VCaP (cell line): ENCODE results near the gene CDH13.

Experiments
- H3K27ac ChIP-seq: fragments of 450-650 bp; 2 replicates; pipeline ENCODE4 v1.5.1; 2017
- TF ChIP-seq, protein P1 (sequence below): fragments of 450-650 bp; conservative IDR thresholded peaks from 2 replicates; pipeline ENCODE4 v1.5.1; 2017; ENCODE audit warnings: mild to moderate bottlenecking, moderate library complexity

Gene CDH13

DNA sequence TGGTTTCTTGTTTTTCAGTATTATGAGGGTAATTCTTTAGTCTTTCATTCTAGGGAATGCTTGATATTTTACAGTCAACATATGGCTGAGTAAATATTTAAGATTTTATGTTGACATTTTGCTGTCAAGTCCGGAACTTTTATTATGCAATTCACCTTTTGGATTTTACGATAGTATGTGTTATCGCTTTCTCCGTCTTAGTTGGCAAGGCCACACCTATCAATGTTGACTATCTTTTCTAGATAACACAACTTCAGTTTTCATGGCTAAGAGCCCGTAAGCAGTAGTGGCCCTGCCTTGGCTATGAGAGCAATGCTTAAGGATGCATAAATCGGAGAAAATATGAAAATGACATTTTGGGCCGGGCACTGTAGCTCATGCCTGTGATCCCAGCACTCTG is 39.5 kb upstream of the CDH13 start:
- H3K27ac ChIP-seq, result no peak overlapping the region
- TF ChIP-seq, protein P1, sequence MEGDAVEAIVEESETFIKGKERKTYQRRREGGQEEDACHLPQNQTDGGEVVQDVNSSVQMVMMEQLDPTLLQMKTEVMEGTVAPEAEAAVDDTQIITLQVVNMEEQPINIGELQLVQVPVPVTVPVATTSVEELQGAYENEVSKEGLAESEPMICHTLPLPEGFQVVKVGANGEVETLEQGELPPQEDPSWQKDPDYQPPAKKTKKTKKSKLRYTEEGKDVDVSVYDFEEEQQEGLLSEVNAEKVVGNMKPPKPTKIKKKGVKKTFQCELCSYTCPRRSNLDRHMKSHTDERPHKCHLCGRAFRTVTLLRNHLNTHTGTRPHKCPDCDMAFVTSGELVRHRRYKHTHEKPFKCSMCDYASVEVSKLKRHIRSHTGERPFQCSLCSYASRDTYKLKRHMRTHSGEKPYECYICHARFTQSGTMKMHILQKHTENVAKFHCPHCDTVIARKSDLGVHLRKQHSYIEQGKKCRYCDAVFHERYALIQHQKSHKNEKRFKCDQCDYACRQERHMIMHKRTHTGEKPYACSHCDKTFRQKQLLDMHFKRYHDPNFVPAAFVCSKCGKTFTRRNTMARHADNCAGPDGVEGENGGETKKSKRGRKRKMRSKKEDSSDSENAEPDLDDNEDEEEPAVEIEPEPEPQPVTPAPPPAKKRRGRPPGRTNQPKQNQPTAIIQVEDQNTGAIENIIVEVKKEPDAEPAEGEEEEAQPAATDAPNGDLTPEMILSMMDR, result no peak

DNA sequence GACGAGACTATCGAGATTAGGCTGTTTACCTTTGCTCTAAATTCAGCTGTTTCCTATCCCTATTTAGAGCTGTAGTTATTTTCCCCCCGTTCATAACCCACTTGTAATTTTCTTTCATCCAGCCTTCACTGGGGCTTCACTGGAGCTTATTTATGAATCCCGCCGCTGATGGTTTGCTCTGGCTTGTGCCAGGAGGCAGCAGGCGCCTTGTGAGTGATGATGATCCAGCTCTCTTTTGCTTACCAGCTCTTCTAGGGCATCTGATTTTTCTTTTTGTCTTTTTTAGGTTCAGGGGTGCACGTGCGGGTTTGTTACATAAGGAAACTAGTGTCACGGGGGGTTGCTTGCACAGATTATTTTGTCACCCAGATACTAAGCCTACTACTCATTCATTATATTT is 37.4 kb upstream of the CDH13 start:
- no peak overlapping the region for H3K27ac ChIP-seq
- TF ChIP-seq, protein P1, result no peak

DNA sequence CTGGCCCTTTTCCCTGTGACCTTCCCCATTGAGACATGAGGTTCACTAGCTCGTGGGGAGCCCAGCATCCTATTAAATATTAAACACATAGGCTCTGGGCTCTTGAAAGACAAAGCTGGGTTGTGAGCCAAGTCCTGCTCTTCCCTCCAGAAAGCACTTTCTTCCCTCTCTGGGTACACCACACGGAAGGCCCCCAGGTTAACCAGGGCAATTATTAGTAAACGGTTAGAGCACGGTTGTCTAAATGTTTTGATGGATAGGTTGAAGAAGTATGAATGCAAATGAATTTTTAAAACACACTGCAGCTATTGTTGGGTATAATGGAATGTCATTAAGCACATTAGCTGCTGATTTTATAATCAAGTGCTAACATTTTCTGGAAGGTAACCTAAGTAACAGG is 32.7 kb upstream of the CDH13 start:
- no peak overlapping the region for H3K27ac ChIP-seq
- TF ChIP-seq, protein P1, result no peak

DNA sequence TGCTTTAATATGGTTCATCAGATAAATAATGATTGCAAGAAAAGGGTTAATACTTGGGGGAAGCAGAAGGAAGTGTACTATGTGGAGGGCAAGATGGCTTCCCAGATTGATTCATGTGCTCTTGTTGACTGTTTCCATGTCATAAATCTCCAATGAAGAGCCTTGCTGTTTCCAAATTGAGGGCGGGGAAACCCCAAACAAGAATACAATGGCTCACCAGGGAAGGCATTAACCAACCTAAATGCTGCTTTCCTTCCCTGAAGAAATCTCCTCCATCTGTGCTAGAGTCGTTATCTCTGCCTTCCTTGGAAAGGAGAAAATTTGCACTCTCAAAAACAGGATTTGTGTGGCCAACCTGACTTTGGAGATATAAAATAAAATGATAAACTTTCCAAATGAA is 28.0 kb upstream of the CDH13 start:
- TF ChIP-seq, protein P1, result no peak
- H3K27ac ChIP-seq, result no peak overlapping the region

DNA sequence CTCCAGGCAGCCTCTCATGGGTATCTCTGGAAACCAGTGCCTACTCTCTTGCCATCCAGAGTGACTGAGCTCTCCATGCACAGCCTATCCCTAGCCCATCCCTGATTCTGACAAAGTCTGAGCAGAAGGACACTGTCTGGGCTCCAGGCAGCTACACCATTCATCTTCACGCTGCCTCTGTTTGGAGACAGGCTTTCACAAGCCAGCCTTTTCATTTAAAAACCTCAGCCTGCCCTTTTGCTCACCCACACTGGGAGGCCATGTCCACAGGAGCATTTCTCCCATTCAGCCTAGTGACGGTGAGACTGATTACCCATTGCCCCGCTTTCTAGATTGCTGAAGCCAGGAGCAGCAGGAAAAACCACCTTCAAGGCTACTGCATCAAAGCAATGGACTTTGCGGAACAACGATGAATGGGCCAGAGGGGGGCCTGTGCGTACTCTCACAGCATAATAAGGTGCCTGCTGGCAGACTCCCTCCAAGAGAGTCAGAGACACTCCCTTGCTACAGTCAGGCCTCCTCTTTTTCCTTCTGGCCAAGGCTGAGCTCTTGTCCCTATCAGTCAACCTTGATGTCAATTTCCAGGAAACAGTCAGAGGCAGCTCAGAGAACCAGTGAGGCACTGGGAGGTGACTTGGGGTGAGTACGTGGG is 24.7 kb upstream of the CDH13 start:
- TF ChIP-seq, protein P1, result no peak
- no peak overlapping the region for H3K27ac ChIP-seq

DNA sequence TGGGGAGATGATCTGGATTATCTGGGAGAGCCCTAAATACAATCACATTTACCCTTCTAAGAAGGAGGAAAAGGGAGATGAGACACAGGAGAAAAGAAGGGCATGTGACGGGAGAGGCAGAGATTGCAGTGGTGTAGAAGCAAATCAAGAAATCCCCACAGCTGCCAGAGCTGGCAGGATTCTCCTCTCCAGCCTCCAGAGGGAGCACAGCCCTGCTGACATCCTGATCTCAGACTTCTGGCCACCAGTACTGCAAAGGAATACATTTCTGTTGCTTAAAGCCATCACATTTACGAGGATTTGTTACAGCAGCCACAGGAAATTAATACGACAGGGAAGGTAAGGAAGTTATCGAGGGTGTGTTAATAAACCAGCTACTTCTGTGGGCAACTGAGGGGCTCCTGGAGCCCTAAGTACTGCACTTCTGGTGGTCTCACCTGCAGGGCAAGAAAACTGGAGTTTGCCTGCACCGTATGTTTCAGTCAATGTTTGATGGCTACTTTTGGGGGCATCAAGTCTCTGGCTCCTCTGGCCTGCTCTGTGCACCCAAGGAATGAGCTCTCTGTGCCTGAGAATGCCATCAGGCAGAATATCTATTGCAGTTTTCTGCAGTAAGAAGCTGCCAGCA is 22.9 kb upstream of the CDH13 start:
- TF ChIP-seq, protein P1, result peak; percentile 79
- no peak overlapping the region for H3K27ac ChIP-seq

DNA sequence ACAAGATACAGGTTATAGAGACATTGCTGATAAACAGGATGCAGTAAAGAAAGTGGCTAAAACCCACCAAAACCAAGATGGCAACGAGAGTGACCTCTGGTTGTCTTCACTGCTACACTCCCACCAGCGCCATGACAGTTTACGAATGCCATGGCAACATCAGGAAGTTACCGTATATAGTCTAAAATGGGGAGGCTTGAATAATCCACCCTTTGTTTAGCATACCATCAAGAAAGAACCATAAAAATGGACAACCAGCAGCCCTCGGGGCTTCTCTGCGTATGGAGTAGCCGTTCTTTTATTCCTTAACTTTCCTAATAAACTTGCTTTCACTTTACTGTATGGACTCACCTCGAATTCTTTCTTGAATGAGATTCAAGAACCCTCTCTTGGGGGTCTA is 21.7 kb upstream of the CDH13 start:
- TF ChIP-seq, protein P1, result no peak
- no peak overlapping the region for H3K27ac ChIP-seq
